Measurements from ENCODE around the gene XXYLT1.

The XXYLT1 gene

GRCh38 chr3:195097331-195098255 lies 173.4 kb downstream of the XXYLT1 start:
- Histone ChIP-seq H3K9me3 (no peaks in the 10 kb centered on the region), H3K4me1 (peaks cover 0 to 5% (median 0%) of the 10 kb centered on the region in 4 donors), H3K27me3 (no peaks in the 10 kb centered on the region), H3K4me3 (no peak overlapping the region), H3K36me3 (no peaks in the 10 kb centered on the region), H3K27ac (no peak overlapping the region)
- TF ChIP-seq, protein P1, sequence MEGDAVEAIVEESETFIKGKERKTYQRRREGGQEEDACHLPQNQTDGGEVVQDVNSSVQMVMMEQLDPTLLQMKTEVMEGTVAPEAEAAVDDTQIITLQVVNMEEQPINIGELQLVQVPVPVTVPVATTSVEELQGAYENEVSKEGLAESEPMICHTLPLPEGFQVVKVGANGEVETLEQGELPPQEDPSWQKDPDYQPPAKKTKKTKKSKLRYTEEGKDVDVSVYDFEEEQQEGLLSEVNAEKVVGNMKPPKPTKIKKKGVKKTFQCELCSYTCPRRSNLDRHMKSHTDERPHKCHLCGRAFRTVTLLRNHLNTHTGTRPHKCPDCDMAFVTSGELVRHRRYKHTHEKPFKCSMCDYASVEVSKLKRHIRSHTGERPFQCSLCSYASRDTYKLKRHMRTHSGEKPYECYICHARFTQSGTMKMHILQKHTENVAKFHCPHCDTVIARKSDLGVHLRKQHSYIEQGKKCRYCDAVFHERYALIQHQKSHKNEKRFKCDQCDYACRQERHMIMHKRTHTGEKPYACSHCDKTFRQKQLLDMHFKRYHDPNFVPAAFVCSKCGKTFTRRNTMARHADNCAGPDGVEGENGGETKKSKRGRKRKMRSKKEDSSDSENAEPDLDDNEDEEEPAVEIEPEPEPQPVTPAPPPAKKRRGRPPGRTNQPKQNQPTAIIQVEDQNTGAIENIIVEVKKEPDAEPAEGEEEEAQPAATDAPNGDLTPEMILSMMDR (IDR thresholded peaks at IDR 0.05) = no peak
- intact Hi-C loops (cut with DNase I; ENCODE audit: low total_unique reads) = no loop called here
- DNase-seq = peak in 1 of 2 donors; percentile 24

DNA sequence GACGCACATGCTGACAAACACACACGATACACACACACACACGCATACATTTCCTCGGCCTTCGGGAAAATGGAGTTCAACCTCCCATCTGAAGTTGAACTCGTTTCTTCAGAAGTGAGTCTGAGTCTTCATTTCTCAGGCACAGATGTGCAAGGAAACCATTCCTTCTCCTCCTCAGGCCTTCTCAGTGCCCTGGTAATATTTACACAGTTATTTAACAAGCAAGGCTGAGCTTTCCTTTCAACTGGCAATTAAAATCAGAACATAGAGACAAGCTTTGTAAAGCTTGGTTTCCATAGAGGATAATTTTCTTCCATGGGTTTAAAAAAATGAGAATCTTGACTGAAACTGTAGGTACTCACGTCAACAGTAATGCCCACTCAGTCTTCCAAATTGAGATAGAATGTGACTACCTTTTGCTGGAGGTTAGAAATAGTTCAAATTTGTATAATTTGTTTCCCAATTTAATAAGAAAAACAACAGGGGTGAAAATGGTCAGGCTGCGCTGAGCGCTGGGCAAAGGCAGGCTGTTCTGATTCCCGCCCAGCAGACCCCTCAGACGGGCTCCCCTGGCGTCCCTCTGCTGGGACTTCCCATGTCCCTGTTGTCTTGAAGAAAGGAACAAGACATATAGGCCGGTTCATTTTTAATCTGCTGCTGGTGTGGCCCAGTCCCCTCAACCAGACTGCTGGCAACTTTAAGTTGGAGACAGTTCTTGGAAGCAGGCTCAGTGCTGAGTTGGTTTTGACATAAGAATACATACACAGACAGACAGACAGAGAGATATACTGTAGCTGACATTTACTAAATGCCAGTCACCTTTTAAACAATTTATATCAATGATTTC lies 174.3 kb downstream of the XXYLT1 start:
- H3K36me3 ChIP-seq = no peaks in the 10 kb centered on the region
- no peaks in the 10 kb centered on the region for H3K27me3 ChIP-seq
- no peak overlapping the region for H3K27ac ChIP-seq
- no peak overlapping the region for H3K4me3 ChIP-seq
- TF ChIP-seq, protein P1 (IDR thresholded peaks at IDR 0.05) = no peak
- H3K4me1 ChIP-seq = peaks cover 0 to 5% (median 0%) of the 10 kb centered on the region in 4 donors
- intact Hi-C loops (cut with DNase I; ENCODE audit: low total_unique reads) = no loop called here
- DNase-seq = peak in 1 of 2 donors; percentile 47
- H3K9me3 ChIP-seq = no peaks in the 10 kb centered on the region

DNA sequence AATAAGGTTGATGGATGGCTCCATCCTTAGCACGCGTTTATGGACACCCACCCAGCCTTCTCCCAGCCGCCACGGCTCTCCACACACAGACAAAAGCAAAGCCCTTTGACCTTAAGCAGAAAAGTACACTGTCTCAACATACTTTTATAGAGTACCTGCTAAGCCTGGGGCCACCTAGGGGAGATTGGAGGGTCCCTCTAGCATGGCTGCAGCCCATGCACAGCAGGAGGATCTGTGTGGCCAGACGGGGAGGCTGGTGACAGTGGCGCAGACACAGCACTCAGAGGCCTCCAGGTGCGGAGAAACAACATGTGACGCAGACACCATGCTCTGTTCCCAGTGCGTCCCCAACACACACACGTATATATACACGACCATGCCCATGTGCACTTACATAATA lies 174.9 kb downstream of the XXYLT1 start:
- peaks cover 0 to 5% (median 0%) of the 10 kb centered on the region in 4 donors for H3K4me1 ChIP-seq
- H3K27me3 ChIP-seq = no peaks in the 10 kb centered on the region
- no peak overlapping the region for H3K4me3 ChIP-seq
- no peak overlapping the region for H3K27ac ChIP-seq
- intact Hi-C loops (cut with DNase I; ENCODE audit: low total_unique reads) = no loop called here
- H3K36me3 ChIP-seq = no peaks in the 10 kb centered on the region
- DNase-seq = peak in 1 of 2 donors; percentile 19
- H3K9me3 ChIP-seq = no peaks in the 10 kb centered on the region
- TF ChIP-seq, protein P1 (IDR thresholded peaks at IDR 0.05) = no peak

DNA sequence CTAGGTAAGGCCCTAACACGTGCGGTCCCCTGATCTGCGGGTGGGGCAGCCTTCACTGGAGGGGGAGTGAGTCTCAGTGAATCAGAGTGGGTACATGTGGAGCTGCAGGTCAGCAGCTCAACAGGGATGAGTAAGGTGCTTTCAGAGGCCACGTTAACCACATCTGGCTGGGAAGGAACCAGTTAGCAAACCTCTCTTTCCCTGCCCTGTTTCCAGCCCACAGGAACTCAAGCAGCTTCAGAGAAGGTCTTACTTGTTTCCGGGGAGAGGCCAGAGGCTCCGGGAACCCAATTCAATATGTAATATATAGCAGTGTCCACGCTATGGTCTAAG lies 175.3 kb downstream of the XXYLT1 start:
- no peaks in the 10 kb centered on the region for H3K9me3 ChIP-seq
- no peaks in the 10 kb centered on the region for H3K27me3 ChIP-seq
- intact Hi-C loops (cut with DNase I; ENCODE audit: low total_unique reads) = no loop called here
- no peak overlapping the region for H3K4me3 ChIP-seq
- no peak overlapping the region for H3K27ac ChIP-seq
- no peaks in the 10 kb centered on the region for H3K36me3 ChIP-seq
- H3K4me1 ChIP-seq = peaks cover 0 to 5% (median 0%) of the 10 kb centered on the region in 4 donors
- TF ChIP-seq, protein P1 (IDR thresholded peaks at IDR 0.05) = no peak
- no peak for DNase-seq

- no peaks in the 10 kb centered on the region for H3K27me3 ChIP-seq
- intact Hi-C loops (cut with DNase I; ENCODE audit: low total_unique reads) = no loop called here
- no peak overlapping the region for H3K27ac ChIP-seq
- H3K4me1 ChIP-seq = peaks cover 0 to 5% (median 0%) of the 10 kb centered on the region in 4 donors
- H3K9me3 ChIP-seq = no peaks in the 10 kb centered on the region
- DNase-seq = peak in 1 of 2 donors; percentile 56
- H3K36me3 ChIP-seq = no peaks in the 10 kb centered on the region
- H3K4me3 ChIP-seq = no peak overlapping the region
- TF ChIP-seq, protein P1 (IDR thresholded peaks at IDR 0.05) = no peak
These were observed 175.8 kb downstream of the XXYLT1 start for GRCh38 chr3:195095035-195095703.

Data from tibial artery (tissue), 4 donors.